Naive B cell (primary cell): ENCODE results near the gene FBXW7. TPM values are rescaled to one million over a fixed set of nuclear protein-coding genes. Genes with fewer than 3 reads are reported as not detected.

Source experiments
- ATAC-seq, 2 donors: fragments of 150-1000 bp; cut with Tn5 transposase; 2 replicates each; pipeline ENCODE4 v1.10.0; 2021; ENCODE audit warnings: low read depth in 2 of 2, mild to moderate bottlenecking in 2 of 2, moderate library complexity in 2 of 2
- DNase-seq: peaks from one replicate; pipeline ENCODE4 v3.0.0; 2022
- H3K27ac Mint-ChIP-seq, 6 donors: one replicate each; pipeline ENCODE4 v1.8.0; 2020 to 2022; ENCODE audit warnings: mild to moderate bottlenecking in 6 of 6, mixed read lengths in 6 of 6, moderate library complexity in 5 of 6, inconsistent platforms in 2 of 6
- H3K27me3 Mint-ChIP-seq, 3 donors: one replicate each; pipeline ENCODE4 v1.8.0; 2021 to 2022; ENCODE audit warnings: mixed read lengths in 3 of 3, mild to moderate bottlenecking in 1 of 3
- H3K36me3 Mint-ChIP-seq, 2 donors: one replicate each; pipeline ENCODE4 v1.8.0; 2020 to 2022; ENCODE audit warnings: mixed read lengths in 2 of 2, inconsistent platforms in 1 of 2, mild to moderate bottlenecking in 1 of 2
- H3K4me1 Mint-ChIP-seq, 3 donors: one replicate each; pipeline ENCODE4 v1.8.0; 2020 to 2022; ENCODE audit warnings: mixed read lengths in 3 of 3, inconsistent platforms in 1 of 3, mild to moderate bottlenecking in 1 of 3, moderate library complexity in 1 of 3
- H3K4me3 Mint-ChIP-seq, 8 donors: one replicate each; pipeline ENCODE4 v1.8.0; 2020 to 2022; ENCODE audit warnings: mild to moderate bottlenecking in 8 of 8, mixed read lengths in 8 of 8, moderate library complexity in 8 of 8, inconsistent platforms in 2 of 8
- H3K9me3 Mint-ChIP-seq, 7 donors: one replicate each; pipeline ENCODE4 v1.8.0; 2020 to 2022; ENCODE audit warnings: mixed read lengths in 7 of 7, mild to moderate bottlenecking in 5 of 7, inconsistent platforms in 2 of 7, moderate library complexity in 1 of 7
- polyA plus RNA-seq, 6 donors: library from polyadenylated mRNA; unstranded; fragments of 300-500 nt; fragmentation: Illumina TruSeq; gene quantifications; one replicate each; pipeline ENCODE4 v1.2.3, GENCODE V29; 2021; ENCODE audit warnings: low read depth in 6 of 6

FBXW7 gene
- polyA plus RNA-seq, 6 donors from 2014 or later = 35.6 to 64.2 (median 39.0) TPM

DNA sequence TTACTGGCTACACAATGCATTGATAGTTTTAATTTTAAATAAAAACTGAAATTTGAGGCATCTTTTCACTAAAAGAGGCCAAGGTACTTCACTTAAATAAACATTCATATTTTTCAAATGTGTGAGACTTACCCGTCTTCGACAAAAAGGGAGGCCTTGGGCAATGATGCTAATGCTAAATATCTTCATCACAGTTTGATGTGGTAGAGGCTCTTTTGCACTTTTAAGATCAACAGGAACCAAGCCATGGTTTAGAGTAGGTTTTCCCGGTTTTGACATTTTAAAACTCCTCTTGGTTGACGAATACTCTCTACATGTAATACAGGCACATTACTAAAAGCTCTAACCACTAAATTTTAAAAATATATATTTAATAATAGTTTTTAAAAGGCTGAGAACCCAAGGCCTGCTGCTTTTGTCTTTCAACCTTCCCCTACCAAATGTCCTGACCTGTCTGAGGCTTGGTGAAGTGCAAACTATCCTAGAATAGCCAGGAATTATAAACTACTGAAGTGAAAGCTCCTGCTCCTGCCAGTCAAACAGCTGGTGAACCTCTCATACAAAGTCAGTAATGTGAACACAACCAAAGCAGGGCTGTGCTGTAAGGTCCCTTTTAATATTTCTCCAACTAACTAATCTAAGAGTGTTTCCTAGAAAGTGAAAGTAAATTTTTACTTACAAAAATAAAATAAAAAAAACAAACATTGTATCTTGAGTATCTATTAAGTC, 153.7 kb downstream of the FBXW7 start:
- Mint-ChIP-seq H3K27ac (peak overlapping the region in 3 of 6 donors; percentile 1 to 63 (median 13)), H3K4me3 (peak overlapping the region in 1 of 8 donors; percentile 10), H3K27me3 (no peaks in the 10 kb centered on the region), H3K36me3 (peaks cover 6 to 7% of the 10 kb centered on the region in 2 donors), H3K4me1 (peaks cover 7 to 16% (median 14%) of the 10 kb centered on the region in 3 donors), H3K9me3 (peaks cover 0 to 3% (median 0%) of the 10 kb centered on the region in 7 donors)
- ATAC-seq = peak in 1 of 2 donors; percentile 21
- no peak for DNase-seq

DNA sequence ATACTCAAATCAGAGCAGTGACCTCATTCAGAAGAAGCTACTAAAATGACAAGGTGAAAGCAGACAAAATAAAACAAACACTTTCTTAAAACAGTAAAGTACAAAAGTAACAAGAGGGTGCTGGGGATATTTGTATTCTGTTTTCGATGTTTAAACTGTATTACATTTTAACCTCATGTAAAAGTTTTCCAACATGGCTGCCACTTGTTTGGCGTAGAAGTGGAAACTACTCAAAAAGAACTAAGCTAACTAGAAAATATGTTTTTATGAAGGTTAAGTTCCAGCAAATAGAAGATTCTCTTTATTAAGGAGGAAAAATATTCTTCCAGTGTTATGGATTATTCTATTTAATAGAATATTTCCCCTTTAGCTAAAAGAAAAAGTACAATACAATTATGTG, 155.0 kb downstream of the FBXW7 start:
- Mint-ChIP-seq H3K36me3 (peaks cover 6 to 7% of the 10 kb centered on the region in 2 donors), H3K4me3 (no peak overlapping the region), H3K9me3 (peaks cover 0 to 3% (median 0%) of the 10 kb centered on the region in 7 donors), H3K4me1 (peaks cover 7 to 16% (median 14%) of the 10 kb centered on the region in 3 donors), H3K27me3 (no peaks in the 10 kb centered on the region), H3K27ac (no peak overlapping the region)
- ATAC-seq (no peak), DNase-seq (no peak)

DNA sequence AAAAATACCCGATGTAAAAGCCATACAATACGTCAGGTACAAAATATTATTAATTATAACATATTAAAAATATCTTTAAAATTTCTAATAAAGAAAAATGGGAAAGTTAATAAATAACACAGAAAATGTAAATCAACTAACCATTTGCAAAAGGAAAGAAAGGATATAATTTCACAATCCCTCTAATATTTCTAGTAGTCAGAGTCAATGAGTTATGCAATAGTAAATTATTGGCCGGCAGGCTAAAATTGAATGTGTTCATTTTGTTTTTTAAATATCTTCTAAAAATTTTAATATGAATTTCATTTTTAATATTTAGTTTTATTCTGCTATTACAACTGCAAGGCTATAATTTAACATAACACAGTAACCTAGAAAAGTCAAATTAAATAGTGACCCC, 155.7 kb downstream of the FBXW7 start:
- Mint-ChIP-seq H3K27ac (no peak overlapping the region), H3K4me1 (peaks cover 7 to 16% (median 14%) of the 10 kb centered on the region in 3 donors), H3K27me3 (no peaks in the 10 kb centered on the region), H3K9me3 (peaks cover 0 to 3% (median 0%) of the 10 kb centered on the region in 7 donors), H3K36me3 (peaks cover 6 to 7% of the 10 kb centered on the region in 2 donors), H3K4me3 (no peak overlapping the region)
- no peak for DNase-seq
- ATAC-seq = no peak

DNA sequence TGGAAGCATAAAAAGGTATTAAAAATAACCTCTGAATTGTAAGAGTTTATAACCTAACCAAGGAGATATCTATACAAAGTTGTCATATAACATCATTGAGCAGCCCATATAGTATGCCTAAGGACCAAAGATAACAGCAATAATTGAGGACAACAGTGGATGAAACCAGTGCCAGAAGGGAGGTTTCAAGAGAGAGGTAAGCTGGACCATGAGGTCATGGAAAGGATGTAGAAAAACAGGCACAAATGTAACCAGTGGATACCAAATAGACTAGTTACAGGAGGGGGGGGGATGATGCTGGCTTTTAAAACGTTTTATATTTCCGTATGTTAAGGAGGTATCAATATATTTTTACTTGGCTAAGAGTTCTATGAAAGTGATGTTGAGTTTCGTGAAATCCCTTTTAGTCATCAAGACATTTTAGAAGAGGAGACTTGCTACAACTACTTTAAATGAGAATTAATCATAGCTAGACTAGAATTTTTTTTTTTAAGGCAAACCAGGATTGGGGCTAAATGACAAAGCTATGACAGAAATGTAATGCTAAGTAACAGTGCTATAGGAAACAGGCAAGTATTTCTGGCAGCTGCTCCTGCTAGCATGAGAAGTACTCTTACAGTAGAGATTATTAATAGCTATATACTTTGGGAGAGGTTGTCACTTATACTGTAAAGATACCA, 161.1 kb downstream of the FBXW7 start:
- no peaks in the 10 kb centered on the region for H3K36me3 Mint-ChIP-seq

DNA sequence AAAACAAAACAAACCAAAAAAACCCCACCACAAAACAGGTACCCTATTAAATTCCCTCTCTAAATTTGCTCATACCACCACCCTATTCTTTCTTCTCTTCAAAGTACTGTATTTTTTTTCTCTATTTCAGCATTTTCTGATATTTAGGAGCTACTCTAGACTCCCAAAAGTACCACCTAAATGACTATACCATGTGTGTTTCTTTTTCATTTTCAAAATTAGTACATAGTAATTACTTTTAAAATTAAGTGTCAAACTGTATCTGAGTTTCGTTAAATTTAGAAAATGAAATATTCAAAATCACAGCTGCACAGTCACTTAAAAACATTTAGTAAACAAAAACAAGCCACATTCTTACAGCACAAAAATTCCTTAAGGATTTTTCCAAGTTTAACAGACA, 161.7 kb downstream of the FBXW7 start:
- Mint-ChIP-seq H3K27me3 (no peaks in the 10 kb centered on the region), H3K4me1 (peaks cover 2 to 8% (median 7%) of the 10 kb centered on the region in 3 donors), H3K9me3 (no peaks in the 10 kb centered on the region), H3K36me3 (no peaks in the 10 kb centered on the region), H3K4me3 (no peak overlapping the region), H3K27ac (peak overlapping the region in 1 of 6 donors; percentile 14)
- ATAC-seq = no peak
- no peak for DNase-seq

More for the DNA sequence above, 161.1 kb downstream of the FBXW7 start:
- Mint-ChIP-seq H3K27ac (peak overlapping the region in 2 of 6 donors; percentile 14 to 45), H3K4me3 (no peak overlapping the region), H3K27me3 (no peaks in the 10 kb centered on the region), H3K4me1 (peaks cover 2 to 7% (median 5%) of the 10 kb centered on the region in 3 donors), H3K9me3 (no peaks in the 10 kb centered on the region)
- no peak for DNase-seq
- ATAC-seq = no peak

DNA sequence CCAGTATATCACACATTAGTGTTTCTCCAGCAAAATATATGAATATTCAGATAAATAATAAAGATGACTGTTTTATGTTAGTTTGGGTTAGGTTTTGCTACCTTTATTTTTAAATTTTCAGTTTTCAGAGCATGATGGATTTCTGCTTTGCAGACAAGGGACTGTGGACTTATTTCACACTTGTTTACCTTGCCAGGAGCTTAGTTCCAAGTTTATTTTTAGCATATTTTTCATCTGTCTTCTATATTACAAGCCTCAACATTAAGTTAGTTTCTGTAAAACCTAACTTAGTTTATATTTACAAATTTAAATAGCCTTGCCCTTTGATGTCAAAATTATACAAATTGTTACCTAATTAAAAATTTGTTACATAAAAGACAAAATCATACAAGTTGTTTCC, 163.4 kb downstream of the FBXW7 start:
- ATAC-seq = no peak
- no peaks in the 10 kb centered on the region for H3K9me3 Mint-ChIP-seq

DNA sequence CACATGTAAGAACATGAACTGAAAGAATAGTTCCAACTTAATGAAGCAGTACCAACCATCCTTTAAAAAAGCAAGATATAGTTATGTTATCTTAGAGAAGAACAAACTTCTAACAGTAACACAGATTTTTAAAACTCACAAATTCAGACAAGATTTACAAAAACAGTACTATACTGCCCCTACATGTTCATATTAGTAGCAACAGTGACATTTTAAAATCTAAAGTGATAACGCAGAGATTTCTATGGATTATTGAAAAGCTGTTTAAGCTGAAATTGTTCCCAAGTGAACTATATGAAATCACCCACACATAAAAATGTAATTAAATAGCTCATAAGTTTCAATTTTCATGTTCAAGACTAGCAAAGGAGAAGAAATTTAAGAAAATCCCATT, 166.0 kb downstream of the FBXW7 start:
- Mint-ChIP-seq H3K27ac (no peak overlapping the region), H3K27me3 (no peaks in the 10 kb centered on the region), H3K4me1 (peaks cover 4 to 17% (median 9%) of the 10 kb centered on the region in 3 donors), H3K9me3 (peaks cover 0 to 9% (median 2%) of the 10 kb centered on the region in 7 donors), H3K4me3 (peak overlapping the region in 1 of 8 donors; percentile 18), H3K36me3 (peaks cover 8 to 9% of the 10 kb centered on the region in 2 donors)
- DNase-seq (no peak), ATAC-seq (no peak)

More for the DNA sequence above, 163.4 kb downstream of the FBXW7 start:
- Mint-ChIP-seq H3K27ac (no peak overlapping the region), H3K27me3 (no peaks in the 10 kb centered on the region), H3K36me3 (no peaks in the 10 kb centered on the region), H3K4me1 (peaks cover 2 to 10% (median 3%) of the 10 kb centered on the region in 3 donors), H3K4me3 (no peak overlapping the region)
- DNase-seq = no peak

DNA sequence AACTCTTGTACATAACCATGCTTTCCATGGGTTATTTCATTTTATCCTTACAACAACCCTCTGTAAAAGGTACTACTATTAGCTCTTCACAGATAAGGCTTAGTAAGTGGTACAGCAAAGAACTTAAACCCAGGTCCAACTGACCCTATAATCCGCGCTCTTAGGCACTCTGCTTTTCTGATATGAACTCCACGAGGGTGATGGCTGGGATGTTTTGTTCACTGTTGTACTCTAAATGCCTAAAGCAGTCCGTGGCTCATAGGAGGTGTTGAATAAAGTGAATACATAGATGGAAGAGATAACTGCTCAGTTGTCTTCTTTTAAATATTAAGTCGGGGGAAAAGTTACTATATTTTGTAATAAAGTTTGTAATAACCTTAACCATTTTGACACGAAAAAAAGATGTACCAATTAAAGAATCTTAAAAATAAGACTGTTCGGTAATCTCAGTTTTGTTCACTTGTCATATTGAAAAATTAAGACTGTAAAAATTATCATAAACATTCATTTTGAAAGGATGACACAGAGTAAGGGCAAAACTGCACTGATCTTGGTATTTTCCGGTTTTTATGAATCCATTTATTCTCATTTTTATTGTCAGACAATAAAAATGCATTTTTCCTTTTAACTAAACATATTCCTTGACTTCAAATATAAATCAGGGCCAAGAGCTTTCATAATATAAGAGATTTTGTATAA, 166.5 kb downstream of the FBXW7 start:
- DNase-seq (no peak), ATAC-seq (no peak)
- peaks cover 6 to 19% (median 7%) of the 10 kb centered on the region in 3 donors for H3K4me1 Mint-ChIP-seq
- no peaks in the 10 kb centered on the region for H3K27me3 Mint-ChIP-seq
- H3K9me3 Mint-ChIP-seq = peaks cover 0 to 9% (median 2%) of the 10 kb centered on the region in 7 donors
- H3K36me3 Mint-ChIP-seq = peaks cover 11 to 12% of the 10 kb centered on the region in 2 donors
- no peak overlapping the region for H3K4me3 Mint-ChIP-seq
- peak overlapping the region in 3 of 6 donors; percentile 13 to 64 (median 33) for H3K27ac Mint-ChIP-seq

DNA sequence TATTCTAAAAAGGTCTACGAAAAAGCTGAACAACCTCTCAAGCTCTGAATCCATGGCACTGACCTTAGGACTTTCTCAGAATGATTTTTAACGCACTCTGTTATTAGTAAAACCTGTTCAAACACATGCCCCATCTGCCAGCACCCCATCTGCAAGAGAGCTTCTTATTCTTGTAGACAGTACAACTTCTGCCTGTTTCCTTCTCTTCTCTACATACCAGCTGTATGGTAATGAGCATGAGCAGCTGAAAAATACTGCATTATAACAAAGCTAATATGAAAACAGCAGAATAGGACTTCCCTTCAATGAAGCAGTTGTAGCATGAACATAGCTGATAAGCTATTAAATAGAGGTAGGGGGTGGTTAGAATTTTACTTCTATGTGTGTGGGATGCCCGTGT, 167.9 kb downstream of the FBXW7 start:
- no peaks in the 10 kb centered on the region for H3K27me3 Mint-ChIP-seq
- peaks cover 4 to 20% (median 7%) of the 10 kb centered on the region in 3 donors for H3K4me1 Mint-ChIP-seq
- H3K27ac Mint-ChIP-seq = no peak overlapping the region
- ATAC-seq (no peak), DNase-seq (no peak)
- H3K9me3 Mint-ChIP-seq = peaks cover 0 to 9% (median 2%) of the 10 kb centered on the region in 7 donors
- no peak overlapping the region for H3K4me3 Mint-ChIP-seq
- H3K36me3 Mint-ChIP-seq = peaks cover 11 to 12% of the 10 kb centered on the region in 2 donors

DNA sequence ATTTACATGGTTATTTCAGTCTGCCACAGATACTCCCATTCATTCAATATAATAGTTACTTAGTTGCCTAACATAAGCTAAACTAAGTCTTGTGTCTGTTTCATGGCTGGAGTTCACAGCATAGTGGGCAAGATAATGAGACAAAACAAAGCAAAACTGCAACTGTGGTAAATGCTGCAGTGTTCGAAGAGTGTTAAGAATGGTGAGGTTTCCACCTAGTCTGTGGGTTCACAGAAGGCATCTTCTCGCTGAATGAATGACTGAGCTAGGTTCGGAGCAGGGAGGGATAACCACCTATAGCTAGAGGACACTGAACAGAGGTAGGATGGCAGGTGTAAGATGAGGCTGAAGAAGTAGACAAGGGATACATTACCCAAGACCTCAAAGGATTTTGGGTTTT, 171.0 kb downstream of the FBXW7 start:
- peak overlapping the region in 2 of 6 donors; percentile 2 to 14 for H3K27ac Mint-ChIP-seq
- ATAC-seq (no peak), DNase-seq (no peak)
- H3K4me3 Mint-ChIP-seq = no peak overlapping the region
- H3K27me3 Mint-ChIP-seq = no peaks in the 10 kb centered on the region
- H3K36me3 Mint-ChIP-seq = peaks cover 11 to 12% of the 10 kb centered on the region in 2 donors
- H3K4me1 Mint-ChIP-seq = peaks cover 10 to 28% (median 11%) of the 10 kb centered on the region in 3 donors
- H3K9me3 Mint-ChIP-seq = peaks cover 0 to 9% (median 2%) of the 10 kb centered on the region in 7 donors

DNA sequence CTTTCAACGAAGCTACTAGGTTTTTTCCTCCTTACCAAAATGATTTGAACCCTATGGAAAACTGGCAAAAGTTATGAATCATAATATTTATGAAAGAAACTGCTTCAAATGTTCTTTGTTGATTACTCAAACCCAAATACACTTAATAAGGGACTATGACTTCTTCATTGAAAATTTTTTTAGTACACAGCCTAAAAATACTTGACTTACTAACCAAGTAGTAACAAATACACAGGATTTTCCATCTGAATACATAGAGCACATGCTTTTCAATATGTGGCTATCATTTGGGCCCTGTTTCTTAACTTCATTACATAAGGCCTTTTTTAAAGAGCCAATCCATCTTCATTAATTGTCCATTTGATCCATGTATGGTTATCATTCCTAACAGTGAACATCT, 171.5 kb downstream of the FBXW7 start:
- Mint-ChIP-seq H3K27me3 (no peaks in the 10 kb centered on the region), H3K9me3 (peaks cover 0 to 9% (median 2%) of the 10 kb centered on the region in 7 donors), H3K36me3 (peaks cover 11 to 12% of the 10 kb centered on the region in 2 donors), H3K27ac (no peak overlapping the region), H3K4me3 (no peak overlapping the region), H3K4me1 (peaks cover 15 to 32% (median 16%) of the 10 kb centered on the region in 3 donors)
- no peak for ATAC-seq
- no peak for DNase-seq

DNA sequence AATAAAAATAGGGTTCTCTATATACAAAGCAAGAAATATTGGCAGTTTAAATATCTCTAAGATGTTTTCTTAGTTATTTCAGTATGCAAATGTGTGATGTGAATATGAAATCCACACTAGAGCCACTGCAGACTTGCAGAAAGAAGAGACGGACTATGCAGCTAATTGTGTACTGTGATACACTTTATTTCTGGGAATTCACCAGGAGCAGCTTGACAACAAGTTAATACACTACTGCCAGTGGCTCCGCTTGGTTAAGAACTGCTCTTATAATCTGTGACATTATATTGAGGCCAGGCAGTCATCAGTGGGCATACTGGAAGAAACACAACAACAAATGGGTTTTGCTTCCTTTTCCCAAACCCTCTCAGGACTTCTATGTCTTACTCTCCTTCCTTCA, 172.0 kb downstream of the FBXW7 start:
- peaks cover 0 to 9% (median 2%) of the 10 kb centered on the region in 7 donors for H3K9me3 Mint-ChIP-seq
- no peaks in the 10 kb centered on the region for H3K27me3 Mint-ChIP-seq
- ATAC-seq (no peak), DNase-seq (no peak)
- peaks cover 11 to 12% of the 10 kb centered on the region in 2 donors for H3K36me3 Mint-ChIP-seq
- no peak overlapping the region for H3K27ac Mint-ChIP-seq
- peaks cover 15 to 31% (median 20%) of the 10 kb centered on the region in 3 donors for H3K4me1 Mint-ChIP-seq
- no peak overlapping the region for H3K4me3 Mint-ChIP-seq

DNA sequence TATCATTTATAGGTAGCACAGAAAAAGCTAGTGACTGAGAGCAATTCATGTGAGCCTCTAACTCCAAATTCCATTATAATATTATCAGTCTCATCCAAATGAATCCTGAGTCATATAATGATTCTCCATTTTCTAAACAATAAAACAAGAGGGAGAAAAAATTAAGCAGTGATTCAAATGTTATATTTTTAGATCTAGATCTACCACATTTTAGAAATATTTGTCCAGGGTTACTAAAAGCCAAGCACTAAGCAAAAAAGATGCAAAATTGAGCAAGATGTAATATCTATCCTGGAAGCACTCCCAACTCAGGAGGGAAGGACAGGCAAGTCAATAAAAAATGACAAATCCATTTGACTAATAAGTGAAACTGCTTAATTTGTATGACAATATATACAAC, 172.8 kb downstream of the FBXW7 start:
- peaks cover 0 to 9% (median 2%) of the 10 kb centered on the region in 7 donors for H3K9me3 Mint-ChIP-seq
- no peaks in the 10 kb centered on the region for H3K27me3 Mint-ChIP-seq
- no peak for DNase-seq
- peaks cover 15 to 31% (median 20%) of the 10 kb centered on the region in 3 donors for H3K4me1 Mint-ChIP-seq
- peaks cover 11 to 12% of the 10 kb centered on the region in 2 donors for H3K36me3 Mint-ChIP-seq
- ATAC-seq = no peak
- H3K27ac Mint-ChIP-seq = peak overlapping the region in 1 of 6 donors; percentile 13
- no peak overlapping the region for H3K4me3 Mint-ChIP-seq
